HG02885 (cell line): Measurements from ENCODE around the gene KLHL30.

Experiments
- ATAC-seq: cut with Tn5 transposase; IDR thresholded peaks from one replicate; pipeline ENCODE4 v1.9.1; 2021; ENCODE audit warnings: mild to moderate bottlenecking; ENCODE audit not compliant: unreplicated experiment, poor library complexity

Gene KLHL30

GRCh38 chr2:238143239-238143951 lies 4.9 kb downstream of the KLHL30 start:
- ATAC-seq = no peak

- no peak for ATAC-seq
These were observed 5.8 kb downstream of the KLHL30 start for GRCh38 chr2:238144262-238144661.

GRCh38 chr2:238145046-238145445 lies 6.6 kb downstream of the KLHL30 start:
- ATAC-seq = no peak

GRCh38 chr2:238145851-238146250 lies 7.4 kb downstream of the KLHL30 start:
- no peak for ATAC-seq

GRCh38 chr2:238146884-238147544 lies 8.5 kb downstream of the KLHL30 start:
- no peak for ATAC-seq

GRCh38 chr2:238148981-238149380 lies 10.5 kb downstream of the KLHL30 start:
- no peak for ATAC-seq

GRCh38 chr2:238149841-238150572 lies 11.5 kb downstream of the KLHL30 start:
- ATAC-seq = no peak

- no peak for ATAC-seq
These were observed 12.2 kb downstream of the KLHL30 start for GRCh38 chr2:238150686-238151085.

GRCh38 chr2:238151205-238151604 lies 12.7 kb downstream of the KLHL30 start:
- no peak for ATAC-seq

GRCh38 chr2:238151628-238152235 lies 13.3 kb downstream of the KLHL30 start:
- no peak for ATAC-seq

- ATAC-seq = no peak
These were observed 14.6 kb downstream of the KLHL30 start for GRCh38 chr2:238152771-238153688.

GRCh38 chr2:238154570-238154969 lies 16.1 kb downstream of the KLHL30 start:
- ATAC-seq = no peak

- no peak for ATAC-seq
These were observed 16.7 kb downstream of the KLHL30 start for GRCh38 chr2:238155051-238155760.

- ATAC-seq = no peak
These were observed 17.6 kb downstream of the KLHL30 start for GRCh38 chr2:238155761-238156694.

- ATAC-seq = no peak
These were observed 19.1 kb downstream of the KLHL30 start for GRCh38 chr2:238157506-238158017.

GRCh38 chr2:238158018-238158508 lies 19.6 kb downstream of the KLHL30 start:
- no peak for ATAC-seq

GRCh38 chr2:238158509-238159070 lies 20.1 kb downstream of the KLHL30 start, which contains the start of gene ERFE:
Gene ERFE, plus strand, starts transcription at chr2:238158970. Its CDS starts 38 bp downstream, at chr2:238159008.
- ATAC-seq = peak; percentile 39
